Measurements from ENCODE around the gene GNA12. TPM values are rescaled to one million over a fixed set of nuclear protein-coding genes. Genes with fewer than 3 reads are reported as not detected.
A peak's percentile ranks its signal among the peaks of the same experiment; 100 is the strongest.

The GNA12 gene
- total and polyA plus RNA-seq, 10 of the 15 experiments (the other 5 are each of a cell fraction or from before 2014, with no cell fraction given): 1.9 to 51.8 (median 12.6) TPM

DNA sequence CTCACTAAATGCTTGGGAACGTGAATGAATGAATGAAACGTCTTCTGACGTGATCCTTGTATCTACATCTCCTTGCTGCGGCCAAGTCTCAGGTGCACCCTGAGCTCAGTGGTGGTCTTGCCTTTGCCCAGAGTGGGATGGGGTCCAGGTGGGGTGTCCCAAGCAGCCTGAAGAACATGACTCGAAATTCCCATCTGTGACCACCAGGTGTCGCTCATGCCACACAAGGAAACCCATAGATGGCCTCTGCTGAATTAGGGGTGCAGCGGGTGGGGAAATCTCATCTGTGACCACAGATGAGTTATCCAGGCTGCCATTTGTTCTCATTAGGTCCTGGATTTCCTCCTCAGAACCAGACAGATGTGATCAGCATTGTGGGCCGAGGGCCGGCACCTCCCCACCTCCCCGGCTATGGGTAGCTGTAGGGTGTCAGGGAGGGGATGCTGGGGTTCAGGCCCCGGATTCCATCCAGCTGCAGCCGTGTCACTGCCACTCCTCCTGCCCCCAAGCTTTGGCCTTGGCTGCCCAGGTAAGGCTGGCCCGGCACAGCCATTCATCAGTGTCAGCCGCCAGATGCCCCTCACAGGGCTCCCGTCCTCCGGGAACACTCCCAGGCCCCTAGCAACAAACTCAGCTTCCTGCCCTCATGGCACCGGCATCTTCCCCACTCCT is 21.0 kb upstream of the GNA12 start (continued):
- TF ChIP-seq, protein P1, sequence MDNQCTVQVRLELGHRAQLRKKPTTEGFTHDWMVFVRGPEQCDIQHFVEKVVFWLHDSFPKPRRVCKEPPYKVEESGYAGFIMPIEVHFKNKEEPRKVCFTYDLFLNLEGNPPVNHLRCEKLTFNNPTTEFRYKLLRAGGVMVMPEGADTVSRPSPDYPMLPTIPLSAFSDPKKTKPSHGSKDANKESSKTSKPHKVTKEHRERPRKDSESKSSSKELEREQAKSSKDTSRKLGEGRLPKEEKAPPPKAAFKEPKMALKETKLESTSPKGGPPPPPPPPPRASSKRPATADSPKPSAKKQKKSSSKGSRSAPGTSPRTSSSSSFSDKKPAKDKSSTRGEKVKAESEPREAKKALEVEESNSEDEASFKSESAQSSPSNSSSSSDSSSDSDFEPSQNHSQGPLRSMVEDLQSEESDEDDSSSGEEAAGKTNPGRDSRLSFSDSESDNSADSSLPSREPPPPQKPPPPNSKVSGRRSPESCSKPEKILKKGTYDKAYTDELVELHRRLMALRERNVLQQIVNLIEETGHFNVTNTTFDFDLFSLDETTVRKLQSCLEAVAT (IDR thresholded peaks at IDR 0.05): no peak
- TF ChIP-seq HDAC2 (IDR thresholded peaks at IDR 0.05) (no peak), RAD21 (IDR thresholded peaks at IDR 0.05; ENCODE audit: insufficient read depth, low read depth, low read length) (peak; percentile 92)
- TF ChIP-seq, protein P2, sequence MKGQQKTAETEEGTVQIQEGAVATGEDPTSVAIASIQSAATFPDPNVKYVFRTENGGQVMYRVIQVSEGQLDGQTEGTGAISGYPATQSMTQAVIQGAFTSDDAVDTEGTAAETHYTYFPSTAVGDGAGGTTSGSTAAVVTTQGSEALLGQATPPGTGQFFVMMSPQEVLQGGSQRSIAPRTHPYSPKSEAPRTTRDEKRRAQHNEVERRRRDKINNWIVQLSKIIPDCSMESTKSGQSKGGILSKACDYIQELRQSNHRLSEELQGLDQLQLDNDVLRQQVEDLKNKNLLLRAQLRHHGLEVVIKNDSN (IDR thresholded peaks at IDR 0.05; ENCODE audit: borderline replicate concordance, extremely low read length, insufficient read depth, low read depth, low read length): no peak

- in situ Hi-C loops (cut with MboI): loop anchor here (10.0 kb wide), 1 partner anchor 1030 kb away; no protein-coding TSS in a partner anchor
- Histone ChIP-seq H3K9ac (ENCODE audit: control insufficient read depth, insufficient read depth, low read length) (peak overlapping the region; percentile 75; the same call in 1 of the 2 replicates), H3K27me3 (replicated peaks in 1 of 2; ENCODE audit: control insufficient read depth in 2 of 2, insufficient read depth in 2 of 2, low read length in 1 of 2) (no peaks in the 10 kb centered on the region), H3K27ac (ENCODE audit: control insufficient read depth, insufficient read depth) (peak overlapping the region; percentile 89), H4K20me1 (ENCODE audit: control insufficient read depth, insufficient read depth) (no peaks in the 10 kb centered on the region), H3K79me2 (ENCODE audit: control insufficient read depth, insufficient read depth, low read length) (no peaks in the 10 kb centered on the region), H3K9me3 (replicated peaks; ENCODE audit: control insufficient read depth, insufficient read depth, low read length) (no peaks in the 10 kb centered on the region), H3K4me3 (peak overlapping the region; percentile 49; the same call in 1 of the 2 replicates), H3K36me3 (ENCODE audit: control insufficient read depth in 2 of 2, insufficient read depth in 2 of 2, low read length in 1 of 2) (no peaks in the 10 kb centered on the region), H2AFZ (ENCODE audit: control insufficient read depth, low read depth, low read length) (no peak overlapping the region; the same call in 1 of the 2 replicates), H3K4me1 (ENCODE audit: control insufficient read depth, insufficient read depth, low read length) (peaks cover 24% of the 10 kb centered on the region), H3K4me2 (ENCODE audit: control insufficient read depth, insufficient read depth) (peak overlapping the region; percentile 85)
- ChIA-PET SMC1A (ENCODE audit: uncharacterized antibody, unreplicated experiment) (interaction anchor here (0.7 to 2.1 kb wide), 20 partner anchors 11 to 509 kb away, joined by 3 to 7 read pairs (median 3); no protein-coding TSS in a partner anchor), RAD21 (ENCODE audit: unreplicated experiment) (interaction anchor here (0.6 to 2.5 kb wide), 14 partner anchors 13 to 809 kb away, joined by 3 to 9 read pairs (median 4); no protein-coding TSS in a partner anchor), POLR2A (interaction anchor here (1.2 to 1.4 kb wide), 2 partner anchors 106 to 290 kb away, joined by 3 to 5 read pairs; no protein-coding TSS in a partner anchor), CTCF (interaction anchor here (0.7 to 4.9 kb wide), 37 partner anchors 9 to 1034 kb away, joined by 3 to 48 read pairs (median 5); no protein-coding TSS in a partner anchor)
- 48% methylated on average over 12 of the region's 12 CpGs for WGBS (ENCODE audit: insufficient coverage, insufficient replicate concordance, low lambda C conversion rate, missing lambda C conversion rate)
- DNase-seq (ENCODE audit: low read depth, low spot score) (no peak), ATAC-seq (peak; percentile 9), FAIRE-seq (no peak)
- TSS peak; percentile 92 for BruUV-seq (replicated peaks)
- TF ChIP-seq, protein P3, sequence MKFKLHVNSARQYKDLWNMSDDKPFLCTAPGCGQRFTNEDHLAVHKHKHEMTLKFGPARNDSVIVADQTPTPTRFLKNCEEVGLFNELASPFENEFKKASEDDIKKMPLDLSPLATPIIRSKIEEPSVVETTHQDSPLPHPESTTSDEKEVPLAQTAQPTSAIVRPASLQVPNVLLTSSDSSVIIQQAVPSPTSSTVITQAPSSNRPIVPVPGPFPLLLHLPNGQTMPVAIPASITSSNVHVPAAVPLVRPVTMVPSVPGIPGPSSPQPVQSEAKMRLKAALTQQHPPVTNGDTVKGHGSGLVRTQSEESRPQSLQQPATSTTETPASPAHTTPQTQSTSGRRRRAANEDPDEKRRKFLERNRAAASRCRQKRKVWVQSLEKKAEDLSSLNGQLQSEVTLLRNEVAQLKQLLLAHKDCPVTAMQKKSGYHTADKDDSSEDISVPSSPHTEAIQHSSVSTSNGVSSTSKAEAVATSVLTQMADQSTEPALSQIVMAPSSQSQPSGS (IDR thresholded peaks at IDR 0.05; ENCODE audit: low read length): no peak
- TF ChIP-seq BHLHE40 (IDR thresholded peaks at IDR 0.05; ENCODE audit: borderline replicate concordance in 1 of 2, low read depth in 2 of 2, low read length in 1 of 2): peak in 1 of 2 experiments; percentile 29; a peak in 1 of 4 replicates
- intact Hi-C loops (cut with micrococcal nuclease; ENCODE audit: unreplicated experiment): no loop called here
These were observed 20.3 kb upstream of the GNA12 start for GRCh38 chr7:2864204-2864985.
